Activated T-cell treated with anti-CD3 and anti-CD28 coated beads for 4 hours (primary cell): ENCODE results near the gene RXRB.
A peak's percentile ranks its signal among the peaks of the same experiment; 100 is the strongest.
"Not testable (repeated sequence)": the region's sequence is repeated elsewhere in the genome, so short reads cannot be mapped to it uniquely, and the experiment has no call there.

Experiments
- DNase-seq: peaks from one replicate; pipeline ENCODE4 v3.0.0-alpha.2; 2020

Gene RXRB

DNA sequence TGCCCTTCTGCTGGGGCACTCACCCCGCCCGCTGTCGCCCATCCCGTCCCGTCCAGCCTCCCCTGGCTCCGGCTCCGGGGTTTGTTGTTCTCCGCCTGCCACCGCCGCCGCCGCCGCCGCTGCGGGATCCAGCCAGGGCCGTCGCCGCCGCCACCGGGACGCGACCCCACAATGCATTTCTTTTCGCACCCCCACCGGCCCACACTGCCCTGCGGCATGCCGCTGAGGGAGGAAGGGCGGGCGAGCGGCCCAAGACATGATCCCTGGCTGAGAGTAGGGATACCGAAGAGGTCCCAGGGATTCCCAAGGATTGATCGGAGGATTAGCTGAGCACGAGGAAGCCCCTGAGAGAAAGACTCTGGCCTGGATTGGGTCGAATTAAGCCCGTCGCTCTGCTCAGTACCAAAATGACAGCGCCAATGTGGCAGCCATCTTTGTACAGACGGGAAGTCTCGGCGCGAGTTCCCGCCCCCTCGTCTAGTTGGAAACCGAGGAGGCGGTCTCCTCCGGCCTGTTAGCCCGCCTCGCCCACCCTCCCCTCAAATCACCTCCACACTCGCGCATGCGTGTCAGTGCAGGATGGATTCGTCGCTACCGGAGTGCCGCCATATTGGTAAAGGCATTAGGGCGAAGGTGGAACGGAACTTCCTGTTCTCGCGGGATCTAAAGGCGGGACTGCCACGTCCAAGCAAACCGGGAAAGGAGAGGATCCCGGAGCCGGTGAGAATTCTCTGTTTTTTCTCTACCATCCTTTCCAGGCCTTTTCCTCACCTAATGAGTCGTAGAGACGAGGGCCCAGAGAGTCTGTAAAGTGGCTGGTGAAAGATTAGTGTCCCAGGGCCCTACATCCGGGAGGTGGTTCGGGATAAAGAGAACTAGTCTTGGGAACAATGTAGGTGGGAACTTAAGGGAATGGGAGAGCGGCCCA, at the start of gene RXRB, which contains the start of gene SLC39A7:
Gene RXRB, minus strand, starts transcription at position 447 of the 928 bp plus-strand sequence. Its CDS starts 189 bp downstream, at position 258.
Gene SLC39A7, plus strand, starts transcription at position 649 of the 928 bp plus-strand sequence. CDS start 379 bp downstream, outside the sequence.
- peak; percentile 98 for DNase-seq

DNA sequence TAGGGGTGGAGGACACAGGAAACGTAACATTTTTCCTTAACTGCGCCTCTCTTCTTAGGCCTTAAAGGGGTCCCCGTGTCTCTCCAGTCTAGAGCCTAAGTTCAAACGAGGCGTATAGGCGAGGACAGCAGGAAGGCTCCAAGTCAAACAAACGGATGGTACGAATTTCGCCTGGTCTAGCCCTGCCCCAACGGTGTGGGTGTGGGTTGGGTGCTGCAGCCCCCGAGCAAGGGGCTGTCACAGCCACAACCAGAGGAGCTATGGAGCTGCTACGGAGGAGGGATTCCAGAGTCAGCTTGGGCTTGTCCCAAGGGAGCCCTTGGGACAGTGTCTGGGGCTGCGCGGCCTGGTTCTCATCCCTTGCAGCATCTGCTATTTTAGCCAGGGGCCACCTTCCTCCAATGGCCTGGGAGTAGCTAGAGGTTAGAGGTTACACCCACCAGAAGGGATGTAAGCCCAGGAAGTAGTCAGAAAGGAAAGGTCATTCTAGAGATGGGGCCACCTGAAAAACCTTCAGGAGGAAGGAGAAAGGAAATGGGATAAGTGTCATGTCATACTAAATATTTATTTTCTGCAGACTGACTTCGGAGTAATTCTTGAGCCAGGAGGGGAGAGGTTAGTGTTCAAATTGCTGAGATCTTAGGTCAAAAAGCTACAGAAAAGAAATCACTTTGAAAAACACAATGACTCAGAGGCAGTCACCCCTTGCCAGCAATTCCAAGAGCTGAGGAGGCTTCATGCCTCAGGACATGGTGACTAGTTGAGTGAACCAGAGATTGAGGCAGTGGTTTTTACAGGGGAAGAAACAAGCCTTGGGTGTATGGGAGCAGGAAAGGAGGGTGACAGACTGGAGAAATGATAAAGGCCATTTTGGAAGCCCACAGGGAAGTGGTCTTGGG, 49.5 kb upstream of the RXRB start:
- no peak for DNase-seq

- peak; percentile 85 for DNase-seq
These were observed 48.7 kb upstream of the RXRB start for GRCh38 chr6:33248932-33249731.

DNA sequence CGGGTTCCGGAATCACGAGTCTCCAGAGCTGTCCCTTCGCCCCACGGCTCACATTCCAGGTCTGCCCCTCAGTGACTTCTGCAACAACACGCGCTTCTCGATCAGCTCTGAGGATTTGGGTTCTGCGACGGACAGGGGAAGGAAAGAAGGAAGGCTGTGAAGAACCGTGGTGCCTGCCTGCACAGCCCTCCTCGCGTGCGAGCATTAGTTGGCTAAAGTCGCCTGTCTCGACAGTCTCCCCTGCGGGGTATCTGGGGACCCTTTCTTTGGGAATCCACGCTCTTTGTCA, 48.1 kb upstream of the RXRB start:
- DNase-seq, result no peak

- DNase-seq, result peak; percentile 96
These were observed 47.6 kb upstream of the RXRB start for GRCh38 chr6:33247977-33248642.

DNA sequence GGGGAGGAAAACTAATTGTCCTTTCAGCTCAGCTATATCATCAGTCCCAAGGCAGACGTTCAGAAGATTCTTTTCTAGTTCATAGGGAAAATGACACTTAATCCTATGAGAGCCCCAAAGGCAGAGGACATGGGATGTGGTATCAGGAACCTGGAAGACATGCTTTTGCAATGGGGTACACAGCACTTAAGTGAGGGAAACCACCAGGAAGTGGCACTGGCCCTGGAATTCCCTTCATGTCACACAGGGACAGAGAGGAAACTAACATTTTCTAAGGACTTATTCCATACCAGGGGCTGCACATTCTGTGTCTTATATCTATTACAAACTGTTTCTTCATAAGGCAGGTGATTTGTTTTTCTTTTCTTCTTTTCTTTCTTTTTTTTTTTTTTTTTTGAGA, 43.0 kb upstream of the RXRB start:
- DNase-seq, result no peak

DNA sequence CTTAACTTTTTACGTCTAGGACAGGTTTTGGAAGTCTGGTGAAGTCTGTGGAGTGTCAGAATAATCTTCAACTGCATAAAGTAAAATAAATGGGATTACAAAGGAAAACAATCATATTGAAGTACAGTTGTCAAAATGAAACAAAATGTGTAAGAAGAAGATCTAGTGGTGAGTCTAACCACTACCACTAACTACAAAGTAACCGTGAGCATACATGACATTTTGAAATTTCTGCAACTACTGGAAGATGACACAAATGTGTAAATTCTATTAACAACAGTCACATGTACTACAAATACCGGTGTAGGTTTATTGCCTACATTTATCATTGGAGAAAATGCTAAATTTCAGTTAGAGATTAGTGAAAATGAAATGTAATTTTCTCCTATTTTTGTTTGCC, 41.5 kb upstream of the RXRB start:
- DNase-seq, result no peak

- no peak for DNase-seq
These were observed 37.3 kb upstream of the RXRB start for GRCh38 chr6:33237741-33238140.

DNA sequence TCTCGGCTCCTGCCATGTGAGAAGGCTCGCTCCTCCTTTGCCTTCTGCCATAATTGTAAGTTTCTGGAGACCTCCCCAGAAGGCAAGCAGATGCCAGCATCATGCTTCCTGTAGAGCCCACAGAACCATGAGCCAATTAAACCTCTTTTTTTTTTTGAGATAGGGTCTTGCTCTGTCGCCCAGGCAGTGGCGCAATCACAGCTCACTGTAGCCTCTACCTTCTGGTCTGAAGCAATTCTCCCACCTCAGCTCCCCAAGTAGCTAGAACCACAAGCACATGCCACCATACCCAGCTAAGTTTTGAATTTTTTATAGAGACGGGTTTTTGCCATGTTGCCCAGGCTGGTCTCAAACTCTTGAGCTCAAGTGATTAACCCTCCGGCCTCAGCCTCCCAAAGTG, 36.4 kb upstream of the RXRB start:
- no peak for DNase-seq

DNA sequence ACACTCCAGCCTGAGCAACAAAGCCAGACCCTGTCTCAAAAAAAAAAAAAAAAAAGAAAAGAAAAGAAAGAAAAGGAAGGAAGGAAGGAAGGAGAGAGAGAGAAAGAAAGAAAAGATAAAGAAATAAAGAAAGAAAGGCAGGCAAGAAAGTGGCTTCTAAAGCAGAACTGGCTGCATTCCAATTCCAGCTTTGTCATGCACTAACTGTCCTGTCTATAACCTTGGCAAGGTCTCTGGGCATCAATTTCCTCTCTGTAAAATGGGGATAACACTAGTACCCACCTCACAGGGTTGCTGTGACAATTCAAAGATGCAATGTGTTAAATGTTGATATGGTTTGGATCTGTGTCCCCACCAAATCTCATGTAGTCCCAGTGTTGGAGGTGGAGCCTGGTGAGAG, 35.9 kb upstream of the RXRB start:
- no peak for DNase-seq

DNA sequence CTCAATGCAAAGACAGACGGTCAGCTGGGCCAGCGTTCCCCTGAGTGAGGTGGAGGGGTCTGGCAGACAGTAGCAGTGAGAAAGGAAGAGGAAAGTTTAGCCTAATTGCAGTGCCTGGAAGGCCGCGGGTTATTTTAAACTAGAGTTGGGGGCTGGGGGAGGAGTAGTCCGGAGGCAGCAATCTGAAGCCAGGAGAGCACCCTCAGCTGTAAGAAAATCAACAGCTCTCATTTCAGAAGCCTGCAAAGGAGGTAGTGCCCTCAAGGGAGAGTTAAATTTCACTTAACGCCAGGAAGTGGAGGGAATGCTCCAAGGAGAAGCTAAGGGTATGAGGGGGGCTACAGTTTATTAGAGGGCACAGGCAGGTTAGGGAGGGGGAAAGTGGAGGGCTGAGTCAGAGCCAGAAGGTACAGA, 34.8 kb upstream of the RXRB start:
- no peak for DNase-seq

DNA sequence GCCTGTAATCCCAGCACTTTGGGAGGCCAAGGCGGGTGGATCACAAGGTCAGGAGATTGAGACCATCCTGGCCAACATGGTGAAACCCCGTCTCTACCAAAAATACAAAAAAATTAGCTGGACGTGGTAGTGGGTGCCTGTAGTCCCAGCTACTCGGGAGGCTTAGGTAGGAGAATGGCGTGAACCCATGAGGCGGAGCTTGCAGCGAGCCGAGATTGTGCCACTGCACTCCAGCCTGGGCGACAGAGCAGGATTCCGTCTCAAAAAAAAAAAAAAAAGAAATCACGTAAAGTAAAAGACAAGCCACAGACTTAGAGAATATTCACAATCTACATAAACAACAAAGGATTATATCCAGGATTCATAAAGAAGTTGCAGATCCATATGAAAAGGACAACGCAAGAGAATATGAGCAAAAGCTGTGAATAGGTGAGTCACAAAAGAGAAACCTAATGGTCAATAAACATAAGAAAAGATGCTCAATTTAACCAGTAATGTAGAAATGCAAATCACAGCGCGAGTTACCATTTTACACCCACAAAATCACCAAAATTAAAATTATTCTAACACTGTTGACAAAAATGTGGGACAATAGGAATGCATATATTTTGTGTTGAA, 26.1 kb upstream of the RXRB start:
- not testable (repeated sequence) for DNase-seq

- no peak for DNase-seq
These were observed 17.2 kb upstream of the RXRB start for GRCh38 chr6:33217681-33218080.

- no peak for DNase-seq
These were observed 16.8 kb upstream of the RXRB start for GRCh38 chr6:33217246-33217645.

DNA sequence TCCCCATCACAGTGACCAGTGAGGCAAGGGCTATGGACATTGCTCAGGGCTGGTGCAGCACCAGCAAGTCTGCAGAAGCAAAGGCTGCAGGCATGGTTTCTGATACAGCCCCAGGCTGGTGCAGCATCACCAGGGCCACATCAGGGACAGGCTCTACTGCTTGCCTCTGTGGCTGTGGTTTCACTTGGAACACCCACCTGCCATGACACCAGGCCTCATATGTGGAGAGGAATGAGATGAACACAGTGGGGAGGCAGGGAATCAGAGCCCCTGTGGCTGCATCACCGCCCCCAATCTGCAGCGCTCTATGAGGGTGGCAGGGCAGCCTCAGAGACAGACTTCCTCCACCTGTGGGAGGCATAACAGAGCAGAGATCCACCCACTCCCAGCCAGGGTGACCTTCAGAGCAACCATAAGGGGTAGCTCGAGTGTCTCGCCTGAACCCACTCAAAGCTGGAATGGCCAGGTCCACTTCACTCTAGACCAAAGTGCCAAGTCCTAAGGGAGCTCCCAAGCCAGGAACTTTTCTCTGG, 15.7 kb upstream of the RXRB start:
- DNase-seq, result no peak

DNA sequence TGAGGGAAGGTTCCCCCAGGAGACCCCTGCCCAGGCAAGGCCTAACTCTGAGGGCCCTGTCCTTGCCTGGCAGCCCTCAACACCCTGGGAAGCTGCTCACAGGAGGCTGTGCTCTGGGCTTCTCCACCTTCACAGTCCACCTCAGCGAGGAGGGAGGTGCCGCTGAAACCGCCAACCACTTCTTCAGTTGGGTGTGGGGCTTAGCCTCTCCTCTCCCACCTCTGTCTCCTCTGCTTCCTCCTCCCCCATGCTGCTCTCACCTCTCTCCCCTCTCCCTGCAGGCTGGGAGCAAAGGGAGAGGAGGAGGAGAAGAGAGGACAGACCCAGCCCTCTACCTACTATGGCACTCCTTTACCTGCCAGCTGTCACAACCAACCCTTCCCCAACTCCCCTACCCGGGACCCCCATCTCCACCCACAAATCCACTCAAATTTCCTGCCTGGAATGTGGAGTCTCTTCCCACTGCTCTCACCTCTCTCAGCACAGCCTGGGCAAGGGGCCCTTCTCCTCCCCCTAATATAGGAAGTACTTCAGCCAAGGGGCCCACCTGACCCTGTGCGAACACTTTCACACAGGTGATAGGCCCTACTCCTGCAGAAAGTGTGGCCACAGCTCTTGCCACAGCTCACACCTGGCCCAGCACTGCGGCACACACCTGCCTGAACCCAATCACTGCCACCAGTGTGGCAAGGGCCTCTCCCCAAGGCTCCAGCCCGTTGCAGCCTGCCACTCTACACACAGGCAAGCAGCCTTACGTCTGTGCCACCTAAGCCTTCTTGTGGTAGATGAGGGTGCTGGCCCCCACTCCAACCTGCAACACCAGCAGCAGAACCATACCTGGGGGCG, 15.0 kb upstream of the RXRB start:
- no peak for DNase-seq

GRCh38 chr6:33213989-33214335, 13.5 kb upstream of the RXRB start:
- no peak for DNase-seq

- no peak for DNase-seq
These were observed 12.9 kb upstream of the RXRB start for GRCh38 chr6:33213166-33213988.

- DNase-seq, result no peak
These were observed 12.3 kb upstream of the RXRB start for GRCh38 chr6:33212857-33213165.
